Nephron progenitor cell (in vitro differentiated cells): Measurements from ENCODE around the gene IL1R2.

Experiments used
- DNase-seq: peaks from one replicate; pipeline ENCODE4 v3.0.0; 2021
- H3K27ac Mint-ChIP-seq: 2 replicates; pipeline ENCODE4 v1.8.0; 2021; ENCODE audit warnings: mild to moderate bottlenecking, moderate library complexity, mixed read lengths
- H3K27me3 Mint-ChIP-seq: 2 replicates; pipeline ENCODE4 v1.8.0; 2021; ENCODE audit warnings: mild to moderate bottlenecking, low read depth, mixed read lengths; ENCODE audit not compliant: poor library complexity
- H3K36me3 Mint-ChIP-seq: 2 replicates; pipeline ENCODE4 v1.8.0; 2021; ENCODE audit warnings: low read depth, mixed read lengths
- H3K4me1 Mint-ChIP-seq: 2 replicates; pipeline ENCODE4 v1.8.0; 2021; ENCODE audit warnings: mixed read lengths
- H3K4me3 Mint-ChIP-seq: 2 replicates; pipeline ENCODE4 v1.8.0; 2021; ENCODE audit warnings: mild to moderate bottlenecking, moderate library complexity, mixed read lengths
- H3K9me3 Mint-ChIP-seq: 2 replicates; pipeline ENCODE4 v1.8.0; 2021; ENCODE audit warnings: mild to moderate bottlenecking, moderate library complexity, mixed read lengths
- TF ChIP-seq, protein P1 (sequence below): fragments of 200-600 bp; sonication (generic); IDR thresholded peaks from 2 replicates; pipeline ENCODE4 v1.5.0; 2021; ENCODE audit warnings: antibody characterized with exemption

IL1R2 gene

GRCh38 chr2:101991721-101992145 is at the start of gene IL1R2:
Gene IL1R2, plus strand, starts transcription at chr2:101991960. Its CDS starts 16,616 bp downstream, at chr2:102008576.
- H3K4me3 Mint-ChIP-seq = no peak within 1 kb of the TSS
- TF ChIP-seq, protein P1, sequence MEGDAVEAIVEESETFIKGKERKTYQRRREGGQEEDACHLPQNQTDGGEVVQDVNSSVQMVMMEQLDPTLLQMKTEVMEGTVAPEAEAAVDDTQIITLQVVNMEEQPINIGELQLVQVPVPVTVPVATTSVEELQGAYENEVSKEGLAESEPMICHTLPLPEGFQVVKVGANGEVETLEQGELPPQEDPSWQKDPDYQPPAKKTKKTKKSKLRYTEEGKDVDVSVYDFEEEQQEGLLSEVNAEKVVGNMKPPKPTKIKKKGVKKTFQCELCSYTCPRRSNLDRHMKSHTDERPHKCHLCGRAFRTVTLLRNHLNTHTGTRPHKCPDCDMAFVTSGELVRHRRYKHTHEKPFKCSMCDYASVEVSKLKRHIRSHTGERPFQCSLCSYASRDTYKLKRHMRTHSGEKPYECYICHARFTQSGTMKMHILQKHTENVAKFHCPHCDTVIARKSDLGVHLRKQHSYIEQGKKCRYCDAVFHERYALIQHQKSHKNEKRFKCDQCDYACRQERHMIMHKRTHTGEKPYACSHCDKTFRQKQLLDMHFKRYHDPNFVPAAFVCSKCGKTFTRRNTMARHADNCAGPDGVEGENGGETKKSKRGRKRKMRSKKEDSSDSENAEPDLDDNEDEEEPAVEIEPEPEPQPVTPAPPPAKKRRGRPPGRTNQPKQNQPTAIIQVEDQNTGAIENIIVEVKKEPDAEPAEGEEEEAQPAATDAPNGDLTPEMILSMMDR = no peak
- no peaks in the 10 kb centered on the region for H3K9me3 Mint-ChIP-seq
- no peak for DNase-seq
- no peaks in the 10 kb centered on the region for H3K36me3 Mint-ChIP-seq
- H3K27me3 Mint-ChIP-seq = peaks cover 13% of the 10 kb centered on the region
- peaks cover 9% of the 10 kb centered on the region for H3K4me1 Mint-ChIP-seq
- H3K27ac Mint-ChIP-seq = peak within 1 kb of the TSS; percentile 97

DNA sequence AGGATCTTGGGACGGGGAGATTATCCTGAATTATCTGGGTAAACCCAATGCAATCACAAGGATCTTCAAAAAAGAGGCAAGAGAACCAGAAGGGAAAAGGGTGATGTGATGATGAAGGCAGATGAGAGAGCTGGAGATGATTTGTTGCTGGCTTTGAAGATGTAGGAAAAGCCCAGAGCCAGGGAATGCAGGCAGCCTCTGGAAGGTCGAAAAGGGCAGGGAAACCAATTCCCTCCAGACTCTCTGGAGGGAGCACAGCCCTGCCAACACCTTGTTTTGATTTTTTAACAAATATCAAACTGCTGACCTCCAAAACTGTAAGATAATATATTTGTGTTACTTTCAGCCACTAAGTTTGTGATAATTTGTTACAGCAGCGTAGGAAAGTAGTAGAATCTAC is 48.9 kb upstream of the IL1R2 start:
- Mint-ChIP-seq H3K27ac (no peak overlapping the region), H3K36me3 (peaks cover 8% of the 10 kb centered on the region), H3K4me3 (no peak overlapping the region), H3K4me1 (peaks cover 11% of the 10 kb centered on the region), H3K9me3 (peaks cover 29% of the 10 kb centered on the region), H3K27me3 (no peaks in the 10 kb centered on the region)
- TF ChIP-seq, protein P1 = no peak
- no peak for DNase-seq

DNA sequence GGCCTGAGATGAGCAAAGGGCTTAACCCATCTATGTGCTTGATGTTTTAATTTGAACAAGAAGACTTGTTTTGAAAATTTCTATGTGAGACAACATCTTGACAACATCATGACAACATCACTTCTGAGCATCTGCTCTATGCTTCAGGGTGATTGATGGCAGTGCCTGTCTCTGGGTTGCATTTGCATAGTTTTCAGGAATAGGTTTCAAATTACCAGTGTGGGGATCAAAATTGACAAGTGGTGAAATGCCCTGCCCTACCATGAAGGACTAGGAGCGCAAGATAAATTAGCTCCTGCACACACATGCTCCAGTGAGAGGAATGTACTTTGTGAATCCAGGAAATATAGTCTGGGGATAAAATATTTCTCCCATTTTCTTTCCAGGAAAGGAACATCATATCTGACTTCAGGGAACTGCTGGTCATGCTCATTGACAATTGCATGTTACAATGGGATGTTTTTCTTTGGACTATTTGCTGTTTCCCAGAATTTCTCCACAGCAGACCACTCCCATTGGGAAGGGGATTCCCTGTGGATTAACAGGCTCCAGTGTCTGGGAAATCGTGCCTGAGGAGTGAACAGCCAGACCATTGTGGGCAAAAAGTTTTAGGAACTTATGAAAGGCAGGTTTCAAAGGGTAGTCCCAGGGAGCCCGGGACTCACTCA is 45.3 kb upstream of the IL1R2 start:
- H3K36me3 Mint-ChIP-seq = no peaks in the 10 kb centered on the region
- H3K4me1 Mint-ChIP-seq = peaks cover 11% of the 10 kb centered on the region
- no peaks in the 10 kb centered on the region for H3K27me3 Mint-ChIP-seq
- no peak for DNase-seq
- peaks cover 23% of the 10 kb centered on the region for H3K9me3 Mint-ChIP-seq
- TF ChIP-seq, protein P1 = no peak
- peak overlapping the region; percentile 57 for H3K27ac Mint-ChIP-seq
- H3K4me3 Mint-ChIP-seq = no peak overlapping the region

DNA sequence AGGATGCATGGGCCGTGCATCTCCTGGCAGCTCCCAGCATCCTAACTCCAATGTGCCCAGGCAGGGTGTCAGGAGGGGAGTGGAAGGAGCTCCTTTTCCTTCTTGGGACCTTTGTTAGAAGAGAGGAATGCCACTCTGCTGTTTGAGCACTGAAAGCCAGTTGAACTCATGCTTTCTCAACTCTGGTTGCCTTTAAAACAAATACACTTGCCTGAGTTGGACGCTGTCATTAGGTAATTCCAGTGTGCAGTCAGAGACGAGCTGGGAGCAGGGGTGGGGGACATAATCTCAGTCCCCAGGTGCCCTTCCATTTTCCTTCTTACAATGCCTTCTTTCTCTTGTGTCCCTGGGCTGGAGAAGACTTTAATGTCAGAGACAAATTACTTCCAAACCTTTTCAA is 44.4 kb upstream of the IL1R2 start:
- TF ChIP-seq, protein P1 = no peak
- Mint-ChIP-seq H3K9me3 (peaks cover 25% of the 10 kb centered on the region), H3K4me1 (peaks cover 11% of the 10 kb centered on the region), H3K4me3 (no peak overlapping the region), H3K36me3 (no peaks in the 10 kb centered on the region), H3K27ac (no peak overlapping the region), H3K27me3 (no peaks in the 10 kb centered on the region)
- no peak for DNase-seq

DNA sequence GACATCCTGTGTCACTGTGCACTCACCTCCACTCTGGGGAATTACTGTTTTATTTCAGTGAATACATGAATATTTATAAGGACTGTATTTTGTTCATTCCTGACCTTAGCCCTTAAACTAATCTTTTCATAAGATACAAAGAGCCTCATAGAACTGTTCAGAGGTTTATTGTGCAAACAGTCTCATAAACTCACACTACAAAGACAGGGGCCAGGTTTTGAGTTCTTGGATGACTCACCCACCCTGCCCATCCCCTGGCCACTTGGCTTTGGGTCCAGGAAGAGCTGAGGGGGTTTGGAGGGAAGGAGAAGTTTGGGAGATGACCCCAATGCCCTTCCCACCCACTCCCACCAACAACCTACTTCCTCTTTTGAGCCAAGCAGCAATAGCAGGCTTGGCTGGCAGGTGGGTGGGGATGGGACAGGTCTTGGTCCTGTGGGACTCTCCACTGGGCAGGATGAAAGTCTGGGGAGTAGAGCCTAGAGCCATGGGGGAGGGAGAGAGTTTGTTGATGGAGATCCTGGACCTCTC is 43.1 kb upstream of the IL1R2 start:
- Mint-ChIP-seq H3K36me3 (no peaks in the 10 kb centered on the region), H3K9me3 (peaks cover 28% of the 10 kb centered on the region), H3K4me1 (peaks cover 11% of the 10 kb centered on the region), H3K27me3 (peaks cover 3% of the 10 kb centered on the region), H3K4me3 (no peak overlapping the region), H3K27ac (no peak overlapping the region)
- TF ChIP-seq, protein P1 = no peak
- DNase-seq = no peak

DNA sequence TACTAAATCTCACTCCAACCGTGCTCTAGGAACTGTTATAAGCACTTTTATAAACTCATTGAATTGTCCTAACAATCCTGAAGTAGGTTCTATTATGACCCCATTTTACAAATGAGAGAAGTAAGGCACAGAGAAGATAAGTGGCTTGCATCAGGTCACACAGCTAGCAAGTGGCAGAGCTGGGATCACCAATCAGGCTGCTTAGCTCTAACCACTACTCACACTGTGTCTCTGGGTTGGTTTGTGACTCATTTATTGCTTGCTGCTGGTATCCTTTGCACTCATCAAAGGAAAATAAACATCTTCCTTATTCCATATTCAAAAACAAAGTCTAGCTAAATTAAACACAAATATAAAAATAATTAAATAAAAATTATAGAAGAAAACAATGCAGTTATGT is 42.5 kb upstream of the IL1R2 start:
- Mint-ChIP-seq H3K4me3 (no peak overlapping the region), H3K9me3 (peaks cover 28% of the 10 kb centered on the region), H3K36me3 (no peaks in the 10 kb centered on the region), H3K27me3 (peaks cover 3% of the 10 kb centered on the region), H3K4me1 (peaks cover 11% of the 10 kb centered on the region), H3K27ac (no peak overlapping the region)
- DNase-seq = no peak
- TF ChIP-seq, protein P1 = no peak
